Lung microvascular endothelial cell (primary cell): ENCODE results near the gene SPG11. TPM values are rescaled to one million over a fixed set of nuclear protein-coding genes. Genes with fewer than 3 reads are reported as not detected.
"Not testable (repeated sequence)": the region's sequence is repeated elsewhere in the genome, so short reads cannot be mapped to it uniquely, and the experiment has no call there.

Experiments used
- DNase-seq, 2 donors: peaks; one replicate each; pipeline versions ENCODE4 v3.0.0 to v3.0.0-alpha.2; 2010; ENCODE audit warnings: low read depth in 2 of 2
- total RNA-seq: library from RNA; depleted of rRNA; stranded (reverse); fragments of >200 nt; gene quantifications from 2 replicates; pipeline ENCODE4 v1.2.1, GENCODE V29; 2014

The SPG11 gene
- total RNA-seq, 1 donor from 2014 or later, result 29.8 TPM

- DNase-seq, result peak; percentile 12 to 58
These were observed 29.9 kb downstream of the SPG11 start for GRCh38 chr15:44633603-44634002.

DNA sequence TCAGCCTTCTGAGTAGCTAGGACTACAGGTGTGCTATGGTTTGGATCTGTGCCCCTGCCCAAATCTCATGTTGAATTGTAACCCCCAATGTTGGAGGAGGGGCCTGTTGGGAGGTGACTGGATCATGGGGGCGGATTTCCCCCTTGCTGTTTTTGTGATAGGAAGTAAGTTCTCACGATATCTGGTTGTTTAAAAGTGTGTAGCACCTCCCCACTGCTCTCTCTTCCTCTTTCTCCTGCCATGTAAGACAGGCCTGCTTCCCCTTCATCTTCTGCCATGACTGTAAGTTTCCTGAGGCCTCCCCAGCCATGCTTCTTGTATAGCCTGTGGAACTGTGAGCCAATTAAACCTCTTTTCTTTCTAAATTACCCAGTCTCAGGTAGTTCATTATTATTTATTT lies 38.2 kb downstream of the SPG11 start:
- DNase-seq, result not testable (repeated sequence)

GRCh38 chr15:44623178-44623577 lies 40.3 kb downstream of the SPG11 start:
- no peak for DNase-seq

GRCh38 chr15:44620081-44620480 lies 43.4 kb downstream of the SPG11 start:
- no peak for DNase-seq

DNA sequence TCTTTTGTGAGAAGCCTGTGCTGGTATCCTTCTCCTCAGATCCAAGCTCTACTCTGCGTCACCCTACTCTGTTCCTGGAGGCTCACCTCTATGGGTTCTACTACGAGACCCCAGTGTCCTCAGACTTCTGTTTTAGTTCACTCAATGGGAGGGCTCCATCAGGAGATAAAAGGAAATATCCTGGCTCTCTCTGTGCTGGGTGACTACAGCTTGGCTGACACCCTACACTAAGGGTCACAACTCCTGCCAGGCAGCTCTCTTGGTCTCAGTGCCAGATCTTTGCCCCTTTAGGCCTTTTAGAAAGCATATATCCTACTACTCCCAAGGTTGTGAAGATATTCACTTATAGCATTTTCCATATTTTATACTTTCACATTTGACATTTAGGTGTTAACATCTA lies 46.5 kb downstream of the SPG11 start:
- DNase-seq, result no peak

DNA sequence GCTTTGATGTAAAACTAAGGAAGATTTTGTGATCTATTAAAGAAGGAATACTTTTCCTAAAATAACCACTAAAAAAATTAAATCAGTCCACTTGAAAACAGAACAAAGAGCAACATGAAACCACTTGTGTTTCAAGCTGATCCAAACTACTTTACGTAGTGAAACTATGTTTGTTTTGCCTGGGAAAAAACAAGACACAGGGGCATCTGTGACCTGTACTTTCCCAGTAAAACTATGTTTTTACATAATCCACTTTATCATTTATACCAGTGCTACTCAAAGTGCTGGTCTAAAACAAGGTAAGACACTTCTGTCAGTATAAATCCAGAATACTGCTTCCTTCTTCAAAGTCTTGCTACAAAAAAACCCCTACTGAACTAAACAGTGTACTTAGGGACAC lies 56.7 kb downstream of the SPG11 start:
- DNase-seq, result no peak

- no peak for DNase-seq
These were observed 60.3 kb downstream of the SPG11 start for GRCh38 chr15:44603126-44603525.

- peak in 1 of 2 donors; percentile 85 for DNase-seq
These were observed 64.6 kb downstream of the SPG11 start for GRCh38 chr15:44598892-44599291.

GRCh38 chr15:44598066-44598465 lies 65.4 kb downstream of the SPG11 start:
- DNase-seq, result no peak

DNA sequence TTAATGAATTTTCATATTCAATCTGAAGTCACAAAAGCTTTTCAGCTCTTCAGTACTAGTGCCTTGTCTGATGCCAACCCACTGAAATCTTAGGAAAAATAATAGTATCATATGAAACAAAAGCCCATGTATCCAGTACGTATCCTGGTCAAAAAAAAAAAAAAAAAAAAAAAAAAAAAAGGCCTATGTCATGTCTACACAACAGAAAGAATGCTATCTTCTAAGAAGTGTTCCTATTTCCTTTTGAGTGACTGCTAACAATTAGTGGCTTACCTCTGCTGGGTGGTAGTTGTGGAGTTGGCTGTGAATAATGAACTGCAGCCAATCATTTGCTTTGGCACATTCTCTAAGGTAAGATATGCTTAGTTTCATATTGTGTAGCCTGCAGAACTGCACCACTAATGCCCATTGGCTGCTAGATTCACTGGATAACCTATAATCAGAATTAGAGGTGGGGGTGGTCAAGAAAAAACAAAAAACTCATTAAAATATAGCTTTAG lies 66.9 kb downstream of the SPG11 start:
- DNase-seq, result no peak

- no peak for DNase-seq
These were observed 67.6 kb downstream of the SPG11 start for GRCh38 chr15:44595656-44596510.

DNA sequence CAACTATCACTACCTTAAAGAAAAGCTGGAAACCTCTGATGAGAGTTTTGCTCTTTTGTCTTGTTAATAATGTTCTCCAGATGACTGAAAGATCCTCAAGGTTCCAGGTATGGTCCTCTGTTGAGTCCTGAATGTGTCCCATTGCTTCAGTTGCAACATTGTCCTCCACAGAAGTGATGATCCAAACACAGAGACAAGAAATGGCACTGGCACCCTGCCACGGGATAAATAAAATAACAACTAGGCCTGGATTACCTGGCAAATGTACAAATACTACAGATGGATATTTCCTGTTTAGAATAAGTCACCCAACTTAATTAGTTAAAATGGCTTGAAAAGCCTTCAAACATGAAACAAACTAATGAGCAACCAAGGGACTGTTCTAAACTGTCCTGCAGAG lies 68.2 kb downstream of the SPG11 start:
- DNase-seq, result peak; percentile 11 to 19

- peak; percentile 35 to 48 for DNase-seq
These were observed 70.3 kb downstream of the SPG11 start for GRCh38 chr15:44593042-44593736.

- no peak for DNase-seq
These were observed 72.1 kb downstream of the SPG11 start for GRCh38 chr15:44591326-44591725.

- DNase-seq, result no peak
These were observed 74.9 kb downstream of the SPG11 start for GRCh38 chr15:44588541-44588940.

DNA sequence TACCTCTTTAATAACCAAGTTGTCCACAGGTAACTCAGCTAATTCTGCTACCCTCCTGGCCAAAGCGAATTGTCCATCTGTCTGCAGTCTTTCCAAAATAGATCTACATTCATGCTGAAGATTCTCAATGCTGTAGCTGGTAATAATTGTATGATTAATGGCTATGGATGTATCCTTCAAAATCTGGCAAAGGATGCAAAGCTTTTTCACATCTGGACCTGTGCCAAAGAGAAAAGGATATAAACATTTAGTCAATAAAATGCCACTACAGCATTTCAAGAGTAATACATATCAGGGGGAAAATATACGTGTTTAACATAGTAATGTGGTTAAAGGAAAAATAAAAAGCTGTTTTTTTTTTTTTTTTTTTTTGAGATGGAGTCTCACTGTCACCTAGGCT lies 77.8 kb downstream of the SPG11 start:
- DNase-seq, result no peak

DNA sequence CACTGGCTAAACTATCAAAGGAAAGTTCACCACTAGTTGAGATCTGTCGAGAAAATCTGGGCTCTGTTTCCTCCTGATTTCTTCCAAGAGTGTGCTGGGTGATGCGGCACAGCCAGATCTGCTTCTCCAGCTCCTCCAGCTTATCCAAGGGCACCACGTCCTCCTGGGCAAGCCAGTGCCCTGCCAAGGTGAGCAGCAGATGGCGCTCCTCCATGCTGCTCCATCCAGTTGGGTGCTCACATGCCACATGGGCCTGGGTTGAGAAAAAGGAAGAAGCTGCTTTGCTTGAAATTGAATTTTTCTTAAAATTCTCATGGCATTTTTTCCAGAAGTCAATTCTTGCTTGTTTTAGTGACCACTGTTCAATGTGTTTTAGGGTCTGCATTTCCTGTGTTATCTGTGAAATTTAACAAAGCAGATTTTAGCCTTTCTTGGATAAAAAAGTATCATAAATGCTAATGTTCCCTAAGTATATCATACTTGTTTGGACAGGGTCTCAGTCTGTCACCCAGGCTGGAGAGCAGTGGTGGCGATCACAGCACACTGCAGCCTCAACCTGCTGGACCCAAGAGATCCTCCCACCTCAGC lies 79.2 kb downstream of the SPG11 start:
- DNase-seq, result peak; percentile 49 to 55

- no peak for DNase-seq
These were observed 83.4 kb downstream of the SPG11 start for GRCh38 chr15:44580105-44580504.

- DNase-seq, result no peak
These were observed 88.7 kb downstream of the SPG11 start for GRCh38 chr15:44574734-44575133.

DNA sequence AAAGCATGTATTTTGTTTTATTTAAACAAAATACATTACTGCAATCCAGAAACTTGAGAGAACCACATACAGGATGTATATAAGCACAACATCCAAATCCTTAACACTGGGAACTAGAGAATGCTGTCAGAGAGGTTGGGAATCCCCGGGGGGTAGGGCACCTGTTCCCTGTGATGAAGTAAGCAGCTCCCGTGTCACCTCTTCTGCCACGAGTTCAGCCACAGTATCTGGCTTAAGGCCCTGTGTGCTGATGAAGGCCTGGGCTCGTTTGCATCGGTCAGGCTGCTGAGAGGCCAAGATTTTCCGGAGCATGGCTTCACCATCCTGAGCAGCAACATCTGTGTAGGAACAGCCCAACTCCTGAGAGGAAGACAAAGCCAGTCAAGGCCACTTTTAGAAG lies 90.1 kb downstream of the SPG11 start:
- DNase-seq, result no peak

DNA sequence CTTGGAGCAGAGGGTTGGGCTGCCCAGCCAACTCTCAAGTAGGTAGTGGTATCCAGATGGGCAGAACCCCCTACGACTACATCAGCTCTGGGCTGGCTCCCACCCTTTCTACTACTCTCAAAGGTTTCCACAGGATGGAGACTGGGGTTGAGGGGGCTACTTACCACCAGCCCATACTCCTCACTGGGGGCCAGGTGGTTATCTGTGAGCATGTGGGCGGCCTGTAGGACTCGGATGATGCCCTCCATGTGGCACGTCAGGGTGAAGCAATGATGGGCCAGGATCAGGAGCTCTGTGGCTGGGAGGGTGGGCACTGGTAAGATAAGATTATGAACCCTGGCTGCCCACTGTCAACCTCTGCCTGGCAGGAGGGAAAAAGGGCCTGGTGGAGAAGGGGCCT lies 93.1 kb downstream of the SPG11 start:
- no peak for DNase-seq

GRCh38 chr15:44569316-44569715 lies 94.1 kb downstream of the SPG11 start:
- DNase-seq, result no peak
